ENCODE data around the gene WDR72. TPM values are rescaled to one million over a fixed set of nuclear protein-coding genes. Genes with fewer than 3 reads are reported as not detected.
A peak's percentile ranks its signal among the peaks of the same experiment; 100 is the strongest.
"Not testable (repeated sequence)": the region's sequence is repeated elsewhere in the genome, so short reads cannot be mapped to it uniquely, and the experiment has no call there.

WDR72 gene
- total RNA-seq = not detected

DNA sequence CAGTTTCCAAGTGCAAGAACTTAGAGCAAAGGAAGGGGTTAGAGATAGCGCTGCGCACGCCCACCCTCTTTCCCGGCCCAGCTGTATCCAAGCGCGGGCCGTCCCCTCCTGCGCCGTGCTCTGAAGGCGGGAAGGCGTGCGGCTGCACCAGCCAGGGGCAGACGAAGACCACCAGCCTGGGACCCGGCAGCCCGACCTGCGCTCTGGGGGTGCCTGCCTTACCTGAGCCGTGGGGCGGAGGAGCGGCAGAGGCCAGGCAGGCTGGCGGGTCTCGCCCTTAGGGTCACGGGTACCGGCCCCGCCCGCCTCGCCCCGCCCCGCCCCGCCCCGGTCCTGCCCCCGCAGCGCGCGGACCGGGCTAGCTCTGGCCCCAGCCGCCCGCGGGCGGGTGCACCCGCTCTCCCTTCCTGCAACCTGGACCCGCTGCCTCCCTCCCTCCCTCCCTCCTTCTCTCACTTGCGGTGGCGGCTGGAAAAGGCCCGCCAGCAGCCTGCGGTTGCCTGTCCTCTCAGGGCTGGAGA, at the start of gene WDR72:
TSS of gene WDR72 (minus strand) at position 253 of the 521 bp plus-strand sequence. CDS start 26,514 bp downstream, outside the sequence.
- Mint-ChIP-seq H3K27me3 (ENCODE audit: low read depth) (peaks cover 55% of the 10 kb centered on the region), H3K4me3 (peak within 1 kb of the TSS in 1 of 2 donors; percentile 47), H3K36me3 (ENCODE audit: insufficient read depth in 2 of 2) (peaks cover 3 to 5% of the 10 kb centered on the region in 2 donors), H3K4me1 (ENCODE audit: low read depth) (no peaks in the 10 kb centered on the region), H3K27ac (no peak within 1 kb of the TSS), H3K9me3 (no peaks in the 10 kb centered on the region)
- no peak for DNase-seq
- ATAC-seq (replicated peaks in 1 of 2) = no peak

- ATAC-seq (replicated peaks in 1 of 2) (no peak), DNase-seq (no peak)
- H3K27me3 Mint-ChIP-seq (ENCODE audit: low read depth) = no peaks in the 10 kb centered on the region
- no peak overlapping the region for H3K27ac Mint-ChIP-seq
- no peaks in the 10 kb centered on the region for H3K36me3 Mint-ChIP-seq (ENCODE audit: insufficient read depth in 2 of 2)
- H3K9me3 Mint-ChIP-seq = no peaks in the 10 kb centered on the region
- no peak overlapping the region for H3K4me3 Mint-ChIP-seq
- no peaks in the 10 kb centered on the region for H3K4me1 Mint-ChIP-seq (ENCODE audit: low read depth)
Observed at GRCh38 chr15:53808058-53808706, 48.7 kb upstream of the WDR72 start.

DNA sequence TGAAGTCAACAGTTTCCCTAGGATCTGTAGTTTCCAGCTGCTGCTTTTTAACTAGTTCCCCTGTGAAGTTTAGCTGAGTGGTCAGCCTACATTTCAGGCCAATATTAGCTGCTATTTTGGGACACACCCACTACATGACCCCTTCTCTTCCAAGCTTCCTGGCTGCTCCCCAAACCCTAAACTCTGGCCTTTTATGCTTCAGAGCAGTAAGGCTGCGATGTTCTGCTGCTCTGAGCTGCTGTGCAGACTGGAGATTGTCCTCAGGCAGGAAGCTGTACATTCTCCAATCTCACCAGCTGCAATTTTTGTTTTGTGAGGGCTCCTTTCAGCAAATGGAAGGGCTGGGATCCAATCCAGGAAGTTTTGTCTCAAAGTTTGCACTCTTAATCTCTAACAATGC, 48.0 kb upstream of the WDR72 start:
- Mint-ChIP-seq H3K9me3 (no peaks in the 10 kb centered on the region), H3K27ac (no peak overlapping the region), H3K4me3 (no peak overlapping the region), H3K4me1 (ENCODE audit: low read depth) (no peaks in the 10 kb centered on the region), H3K27me3 (ENCODE audit: low read depth) (no peaks in the 10 kb centered on the region), H3K36me3 (ENCODE audit: insufficient read depth in 2 of 2) (no peaks in the 10 kb centered on the region)
- DNase-seq = no peak
- no peak for ATAC-seq (replicated peaks in 1 of 2)

DNA sequence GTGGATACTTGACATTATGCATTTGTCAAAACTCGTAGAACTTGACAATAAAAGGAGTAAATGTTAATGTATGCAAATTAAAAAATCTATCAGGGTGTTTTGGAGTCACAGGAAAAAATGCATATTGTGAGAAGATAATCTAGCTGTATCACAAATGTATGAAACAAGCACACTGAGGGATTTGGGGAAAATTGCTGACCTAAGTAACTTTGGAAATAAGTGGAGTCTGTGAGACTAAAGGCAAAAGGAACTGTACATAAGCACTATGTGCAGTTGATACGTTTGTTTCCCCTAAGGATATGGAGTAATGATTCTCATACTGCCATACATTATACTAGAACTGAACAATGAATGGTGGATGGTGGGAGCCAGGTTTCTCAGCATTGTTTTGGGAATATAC, 43.2 kb upstream of the WDR72 start:
- Mint-ChIP-seq H3K27me3 (ENCODE audit: low read depth) (no peaks in the 10 kb centered on the region), H3K27ac (no peak overlapping the region), H3K4me1 (ENCODE audit: low read depth) (no peaks in the 10 kb centered on the region), H3K4me3 (no peak overlapping the region), H3K9me3 (no peaks in the 10 kb centered on the region), H3K36me3 (ENCODE audit: insufficient read depth in 2 of 2) (no peaks in the 10 kb centered on the region)
- ATAC-seq (replicated peaks in 1 of 2) = no peak
- no peak for DNase-seq

DNA sequence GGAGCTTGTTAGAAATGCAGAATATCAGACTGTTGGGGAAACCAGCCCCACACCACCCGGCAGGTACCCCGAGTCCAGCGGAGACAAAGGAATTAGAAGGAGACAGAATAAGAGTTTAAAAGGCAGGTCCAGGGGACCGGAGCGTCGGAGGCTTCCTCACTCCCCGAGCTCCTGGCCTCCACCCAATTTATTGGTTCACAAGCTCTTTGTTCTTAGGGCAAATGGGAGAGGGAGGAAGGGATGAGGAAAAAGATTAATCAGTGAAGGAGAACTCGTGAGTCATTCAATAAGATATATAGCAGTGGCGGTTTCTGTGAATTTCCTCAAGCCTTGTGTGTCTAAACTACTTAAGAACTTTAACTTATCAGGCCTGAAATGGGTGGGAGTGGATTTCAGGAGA, 32.1 kb upstream of the WDR72 start:
- H3K4me3 Mint-ChIP-seq = no peak overlapping the region
- no peak overlapping the region for H3K27ac Mint-ChIP-seq
- H3K36me3 Mint-ChIP-seq (ENCODE audit: insufficient read depth in 2 of 2) = no peaks in the 10 kb centered on the region
- DNase-seq (no peak), ATAC-seq (replicated peaks in 1 of 2) (no peak)
- no peaks in the 10 kb centered on the region for H3K4me1 Mint-ChIP-seq (ENCODE audit: low read depth)
- no peaks in the 10 kb centered on the region for H3K27me3 Mint-ChIP-seq (ENCODE audit: low read depth)
- peaks cover 0 to 2% of the 10 kb centered on the region in 2 donors for H3K9me3 Mint-ChIP-seq

DNA sequence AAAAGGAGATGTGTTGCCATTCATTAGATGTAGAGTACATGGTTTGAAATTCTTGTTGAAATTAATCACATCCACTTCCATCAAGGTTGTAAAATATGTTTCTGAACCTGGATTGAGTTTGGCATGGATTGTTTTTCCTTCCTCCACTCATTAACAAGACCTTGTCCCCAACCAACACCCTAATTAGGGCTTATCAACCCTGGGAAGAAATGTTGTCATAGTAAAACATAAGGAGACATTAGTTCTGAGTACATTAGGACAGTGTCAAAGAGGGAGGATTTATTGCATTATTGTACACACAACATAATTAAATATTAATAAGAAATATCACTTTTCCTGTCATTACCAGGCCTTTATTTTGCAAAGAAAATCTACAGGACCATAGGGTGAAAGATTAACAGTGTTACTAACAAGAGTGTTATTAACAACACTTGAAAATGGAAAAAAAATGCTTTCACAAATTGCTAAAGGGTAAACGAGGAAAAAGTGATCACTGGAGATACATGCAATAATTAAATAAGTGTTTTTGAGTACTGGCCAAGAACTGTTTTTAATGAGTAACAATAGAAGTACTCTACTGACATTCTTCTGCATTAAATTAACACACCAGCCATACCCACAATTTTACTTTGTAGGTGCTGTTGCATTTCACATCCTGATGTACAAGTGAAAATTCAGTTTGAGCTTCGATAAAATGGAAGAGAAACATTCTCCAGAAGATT, 30.4 kb upstream of the WDR72 start:
- no peak for DNase-seq
- ATAC-seq (replicated peaks in 1 of 2) = no peak
- Mint-ChIP-seq H3K9me3 (peaks cover 2% of the 10 kb centered on the region in 2 donors), H3K4me1 (ENCODE audit: low read depth) (no peaks in the 10 kb centered on the region), H3K4me3 (no peak overlapping the region), H3K27ac (no peak overlapping the region), H3K36me3 (ENCODE audit: insufficient read depth in 2 of 2) (no peaks in the 10 kb centered on the region), H3K27me3 (ENCODE audit: low read depth) (no peaks in the 10 kb centered on the region)

DNA sequence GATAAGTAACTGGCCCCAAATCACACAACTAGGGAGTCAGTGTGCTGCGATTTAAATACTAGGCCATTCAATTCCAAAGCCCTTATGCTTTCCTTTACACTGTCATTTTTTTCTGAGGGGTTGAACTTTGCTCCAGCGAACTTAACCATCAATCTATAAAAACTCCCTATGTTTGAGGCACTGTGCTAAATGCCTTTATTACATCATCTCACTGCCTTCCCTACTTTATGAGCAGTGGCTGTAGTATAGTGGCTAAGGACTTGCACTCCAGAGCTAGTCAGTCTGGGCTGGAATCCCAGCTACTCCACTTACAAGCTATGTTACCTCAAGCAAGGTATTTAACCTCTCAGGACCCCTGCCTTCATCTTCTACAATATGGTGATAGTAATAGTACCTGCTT, 26.9 kb upstream of the WDR72 start:
- H3K27me3 Mint-ChIP-seq (ENCODE audit: low read depth) = no peaks in the 10 kb centered on the region
- H3K4me1 Mint-ChIP-seq (ENCODE audit: low read depth) = no peaks in the 10 kb centered on the region
- H3K9me3 Mint-ChIP-seq = peaks cover 5 to 6% of the 10 kb centered on the region in 2 donors
- no peak for DNase-seq
- H3K27ac Mint-ChIP-seq = no peak overlapping the region
- no peak overlapping the region for H3K4me3 Mint-ChIP-seq
- peaks cover 0 to 1% of the 10 kb centered on the region in 2 donors for H3K36me3 Mint-ChIP-seq (ENCODE audit: insufficient read depth in 2 of 2)
- no peak for ATAC-seq (replicated peaks in 1 of 2)

- H3K27ac Mint-ChIP-seq; H3K4me1 Mint-ChIP-seq (ENCODE audit: low read depth); H3K9me3 Mint-ChIP-seq; H3K36me3 Mint-ChIP-seq (ENCODE audit: insufficient read depth in 2 of 2); H3K4me3 Mint-ChIP-seq; ATAC-seq (replicated peaks in 1 of 2); DNase-seq; H3K27me3 Mint-ChIP-seq (ENCODE audit: low read depth): not testable (repeated sequence)
Observed at GRCh38 chr15:53785241-53785640, 25.8 kb upstream of the WDR72 start.

GRCh38 chr15:53762916-53763315, 3.5 kb upstream of the WDR72 start:
- H3K27me3 Mint-ChIP-seq (ENCODE audit: low read depth) = peaks cover 45% of the 10 kb centered on the region
- no peaks in the 10 kb centered on the region for H3K9me3 Mint-ChIP-seq
- ATAC-seq (replicated peaks in 1 of 2) (no peak), DNase-seq (no peak)
- H3K27ac Mint-ChIP-seq = no peak overlapping the region
- no peaks in the 10 kb centered on the region for H3K4me1 Mint-ChIP-seq (ENCODE audit: low read depth)
- H3K4me3 Mint-ChIP-seq = no peak overlapping the region
- peaks cover 3 to 5% of the 10 kb centered on the region in 2 donors for H3K36me3 Mint-ChIP-seq (ENCODE audit: insufficient read depth in 2 of 2)

DNA sequence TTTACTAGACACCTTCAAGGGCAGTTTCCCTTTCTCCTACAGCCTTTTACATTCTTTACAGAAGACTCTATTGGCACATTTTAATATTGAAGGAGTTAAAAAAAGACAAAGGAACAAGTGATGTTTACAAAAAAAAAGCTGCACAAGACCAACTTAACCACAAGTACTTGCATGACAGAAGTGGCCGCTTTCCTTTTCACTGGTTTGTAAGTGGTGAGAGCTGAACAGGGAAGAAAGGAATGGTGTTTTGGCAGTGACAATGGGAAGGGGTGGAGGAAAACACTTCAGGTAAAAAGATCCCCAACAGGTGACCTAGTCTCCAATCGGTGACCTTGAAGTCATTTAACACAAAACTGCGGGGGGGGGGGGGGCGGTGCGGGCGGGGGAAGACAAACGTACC, 1.1 kb downstream of the WDR72 start:
- peaks cover 3 to 5% of the 10 kb centered on the region in 2 donors for H3K36me3 Mint-ChIP-seq (ENCODE audit: insufficient read depth in 2 of 2)
- ATAC-seq (replicated peaks in 1 of 2) (no peak), DNase-seq (no peak)
- H3K4me1 Mint-ChIP-seq (ENCODE audit: low read depth) = no peaks in the 10 kb centered on the region
- peak overlapping the region in 1 of 2 donors; percentile 47 for H3K4me3 Mint-ChIP-seq
- H3K9me3 Mint-ChIP-seq = no peaks in the 10 kb centered on the region
- no peak overlapping the region for H3K27ac Mint-ChIP-seq
- H3K27me3 Mint-ChIP-seq (ENCODE audit: low read depth) = peaks cover 55% of the 10 kb centered on the region

DNA sequence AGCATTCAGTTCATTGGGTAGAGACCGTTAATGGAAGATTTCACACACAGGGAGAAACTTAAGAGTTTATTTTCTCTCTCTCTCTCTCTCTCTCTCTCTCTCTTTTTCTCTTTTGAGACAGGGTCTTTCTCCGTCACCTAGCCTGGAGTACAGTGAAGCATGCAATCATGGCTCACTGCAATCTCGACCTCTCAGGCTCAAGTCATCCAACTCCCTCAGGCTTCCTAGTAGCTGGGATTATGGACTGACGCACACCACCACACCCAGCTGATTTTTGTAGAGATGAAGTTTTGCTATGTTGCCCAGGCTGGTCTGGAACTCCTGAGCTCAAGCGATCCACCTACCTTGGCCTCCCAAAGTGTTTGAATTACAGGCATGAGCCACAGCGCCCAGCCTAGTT, 1.6 kb downstream of the WDR72 start:
- H3K27me3 Mint-ChIP-seq (ENCODE audit: low read depth) = peaks cover 51% of the 10 kb centered on the region
- DNase-seq = no peak
- H3K27ac Mint-ChIP-seq = no peak overlapping the region
- no peak overlapping the region for H3K4me3 Mint-ChIP-seq
- no peak for ATAC-seq (replicated peaks in 1 of 2)
- peaks cover 3 to 5% of the 10 kb centered on the region in 2 donors for H3K36me3 Mint-ChIP-seq (ENCODE audit: insufficient read depth in 2 of 2)
- H3K4me1 Mint-ChIP-seq (ENCODE audit: low read depth) = no peaks in the 10 kb centered on the region
- no peaks in the 10 kb centered on the region for H3K9me3 Mint-ChIP-seq

- no peak overlapping the region for H3K4me3 Mint-ChIP-seq
- H3K9me3 Mint-ChIP-seq = no peaks in the 10 kb centered on the region
- DNase-seq = no peak
- no peak for ATAC-seq (replicated peaks in 1 of 2)
- H3K27me3 Mint-ChIP-seq (ENCODE audit: low read depth) = peaks cover 19% of the 10 kb centered on the region
- H3K27ac Mint-ChIP-seq = no peak overlapping the region
- no peaks in the 10 kb centered on the region for H3K4me1 Mint-ChIP-seq (ENCODE audit: low read depth)
- H3K36me3 Mint-ChIP-seq (ENCODE audit: insufficient read depth in 2 of 2) = no peaks in the 10 kb centered on the region
Observed at GRCh38 chr15:53753813-53754212, 5.7 kb downstream of the WDR72 start.

DNA sequence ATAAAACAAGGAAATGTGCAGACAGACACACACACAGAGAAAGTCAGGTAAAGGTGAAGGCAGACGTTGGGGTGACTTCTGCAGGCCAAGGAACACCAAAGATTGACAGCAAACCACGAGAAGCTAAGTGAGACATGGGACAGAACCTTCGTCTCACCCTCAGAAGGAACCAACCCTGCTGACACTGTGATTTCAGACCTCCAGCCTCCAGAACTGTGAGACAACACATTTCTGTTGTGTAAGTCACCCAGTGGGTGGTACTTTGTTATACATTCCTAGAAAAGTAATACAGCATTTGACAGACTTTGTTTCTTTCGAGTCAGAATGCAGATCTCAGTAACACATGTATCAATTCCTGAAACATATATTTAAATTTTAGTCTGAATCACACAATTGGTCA, 7.1 kb downstream of the WDR72 start:
- Mint-ChIP-seq H3K27ac (no peak overlapping the region), H3K9me3 (peaks cover 0 to 2% of the 10 kb centered on the region in 2 donors), H3K27me3 (ENCODE audit: low read depth) (peaks cover 8% of the 10 kb centered on the region), H3K4me3 (no peak overlapping the region), H3K36me3 (ENCODE audit: insufficient read depth in 2 of 2) (no peaks in the 10 kb centered on the region), H3K4me1 (ENCODE audit: low read depth) (no peaks in the 10 kb centered on the region)
- no peak for DNase-seq
- ATAC-seq (replicated peaks in 1 of 2) = no peak

Data from activated T-cell treated with anti-CD3 and anti-CD28 coated beads, Interleukin-2, amount 50 U/mL, for 72 hours (primary cell).